ENCODE measurements around the gene PADI1.

- TF ChIP-seq CTCF (IDR thresholded peaks at IDR 0.05; ENCODE audit: low read depth, low read length) (no peak), EZH2phosphoT487 (IDR thresholded peaks at IDR 0.05; ENCODE audit: low read depth) (no peak)
These were observed 49.5 kb upstream of the PADI1 start for GRCh38 chr1:17155257-17155920.
